Spleen (tissue), 11 donors: ENCODE data around the gene CASP9. TPM values are rescaled to one million over a fixed set of nuclear protein-coding genes. Genes with fewer than 3 reads are reported as not detected.

Source experiments
- DNase-seq: peaks from one replicate; pipeline ENCODE4 v3.0.0-alpha.2; 2020
- H3K27ac ChIP-seq, 8 donors: fragments of 200-600 bp; sonication (generic) in 7 of 8; 1 replicate in 4 of 8; 2 replicates in 4 of 8; pipeline versions ENCODE4 v1.5.0 to v1.8.0; 2016 to 2021; ENCODE audit warnings: inconsistent platforms in 4 of 8, mild to moderate bottlenecking in 4 of 8, moderate library complexity in 1 of 8
- H3K27me3 ChIP-seq, 7 donors: fragments of 200-600 bp; sonication (generic) in 6 of 7; replicated peaks in 1 of 7; 1 replicate in 4 of 7; 2 replicates in 3 of 7; pipeline versions ENCODE4 v1.5.0 to v1.8.0; 2016 to 2021; ENCODE audit warnings: inconsistent platforms in 3 of 7, mild to moderate bottlenecking in 1 of 7
- H3K36me3 ChIP-seq, 6 donors: fragments of 200-600 bp; sonication (generic) in 5 of 6; 1 replicate in 4 of 6; 2 replicates in 2 of 6; pipeline versions ENCODE4 v1.5.0 to v1.8.0; 2016 to 2021; ENCODE audit warnings: inconsistent platforms in 2 of 6
- H3K4me1 ChIP-seq, 6 donors: fragments of 200-600 bp; sonication (generic) in 5 of 6; 1 replicate in 3 of 6; 2 replicates in 3 of 6; pipeline versions ENCODE4 v1.5.0 to v1.8.0; 2016 to 2021; ENCODE audit warnings: inconsistent platforms in 3 of 6
- H3K4me3 ChIP-seq, 8 donors: fragments of 200-600 bp; sonication (generic) in 7 of 8; 1 replicate in 4 of 8; 2 replicates in 4 of 8; pipeline versions ENCODE4 v1.5.0 to v1.8.0; 2016 to 2021; ENCODE audit warnings: inconsistent platforms in 4 of 8, mild to moderate bottlenecking in 4 of 8, moderate library complexity in 2 of 8
- H3K9me3 ChIP-seq, 8 donors: fragments of 200-600 bp; sonication (generic) in 7 of 8; 1 replicate in 4 of 8; 2 replicates in 4 of 8; pipeline versions ENCODE4 v1.5.0 to v1.8.0; 2016 to 2021; ENCODE audit warnings: inconsistent platforms in 4 of 8
- POLR2A ChIP-seq, 3 donors: fragments of 450-650 bp; IDR thresholded peaks; one replicate each; pipeline ENCODE4 v1.5.1; 2017; ENCODE audit warnings: antibody characterized with exemption in 3 of 3, mild to moderate bottlenecking in 1 of 3
- POLR2AphosphoS5 ChIP-seq, 3 donors: sonication (generic); formaldehyde crosslinking; IDR thresholded peaks; one replicate each; pipeline ENCODE4 v1.5.1; 2017; ENCODE audit warnings: antibody characterized with exemption in 3 of 3
- WGBS, 5 donors: extraction: QIAGEN DNeasy Blood & Tissue Kit in 3 of 5; methylation state at CpG; one replicate each; pipeline versions ENCODE4 v1.1.5 to v1.1.7; 2013 to 2018; 5-methylcytosine and 5-hydroxymethylcytosine counted together
- intact Hi-C: fragments of 100-400 bp; cut with DNase I; formaldehyde crosslinking; loops from one replicate; pipeline ENCODE4 v1.15.0; 2023; ENCODE audit warnings: low total_unique reads
- polyA plus RNA-seq, 3 donors: library from polyadenylated mRNA; stranded (reverse); fragments of 200-250 nt; gene quantifications; one replicate each; pipeline ENCODE4 v1.2.1, GENCODE V29; 2013
- total RNA-seq, 7 donors: library from RNA; depleted of rRNA in 3 of 7; stranded (reverse); fragments of >200 nt in 3 of 7; fragmentation: NEBNext Ultra II Directional in 4 of 7; extraction: Animal tissue kit (Norgen Biotek cat#: 25700) in 4 of 7; gene quantifications; one replicate each; pipeline versions ENCODE4 v1.1.0 to v1.2.1, GENCODE V29; 2016 to 2021
- TF ChIP-seq, protein P1 (sequence below), 11 experiments: fragments of 200-600 bp in 7 of 11; fragments of 450-650 bp in 4 of 11; sonication (generic) in 4 of 11; IDR thresholded peaks in 8 of 11; conservative IDR thresholded peaks in 3 of 11; 1 replicate in 7 of 11; 2 replicates in 4 of 11; pipeline versions ENCODE4 v1.4.0 to v1.8.0; 2016 to 2021; ENCODE audit warnings: antibody characterized with exemption in 11 of 11, inconsistent platforms in 4 of 11, mild to moderate bottlenecking in 1 of 11
- donor health status: healthy with polysubstance abuse.
- donor health status: DM: no; HTN: no; CAD: no; lungs with moderate emphysema.
- donor health status: DM: no; HTN: no; CAD: no.
- donor health status: Bipolar disorder and iron deficiency.
- donor health status: healthy.
- donor health status: DM: no; HTN: no; CAD: no.
- donor health status: DM: yes; HTN: yes; CAD: no.

CASP9 gene
- total and polyA plus RNA-seq, 10 donors: 10.3 to 17.7 (median 11.5) TPM

DNA sequence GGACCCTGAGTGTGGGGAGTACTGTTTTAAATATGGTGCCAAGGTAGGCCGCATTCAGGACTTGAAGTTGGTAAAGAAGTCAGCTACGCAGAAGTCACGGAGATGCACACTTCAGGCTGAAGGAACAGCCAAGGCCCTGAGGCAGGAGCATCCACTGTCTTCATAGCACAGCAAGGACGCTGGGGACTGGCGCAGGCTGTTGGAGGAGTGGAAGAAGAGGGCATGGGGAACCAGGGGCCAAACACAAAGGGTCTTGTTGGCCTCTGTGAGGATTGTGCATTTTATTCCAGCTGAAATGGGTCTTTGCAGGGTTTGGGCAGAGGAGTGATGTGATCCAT is 19.2 kb upstream of the CASP9 start:
- H3K36me3 ChIP-seq: peaks cover 0 to 100% (median 67%) of the 10 kb centered on the region in 6 donors
- no peak for DNase-seq

DNA sequence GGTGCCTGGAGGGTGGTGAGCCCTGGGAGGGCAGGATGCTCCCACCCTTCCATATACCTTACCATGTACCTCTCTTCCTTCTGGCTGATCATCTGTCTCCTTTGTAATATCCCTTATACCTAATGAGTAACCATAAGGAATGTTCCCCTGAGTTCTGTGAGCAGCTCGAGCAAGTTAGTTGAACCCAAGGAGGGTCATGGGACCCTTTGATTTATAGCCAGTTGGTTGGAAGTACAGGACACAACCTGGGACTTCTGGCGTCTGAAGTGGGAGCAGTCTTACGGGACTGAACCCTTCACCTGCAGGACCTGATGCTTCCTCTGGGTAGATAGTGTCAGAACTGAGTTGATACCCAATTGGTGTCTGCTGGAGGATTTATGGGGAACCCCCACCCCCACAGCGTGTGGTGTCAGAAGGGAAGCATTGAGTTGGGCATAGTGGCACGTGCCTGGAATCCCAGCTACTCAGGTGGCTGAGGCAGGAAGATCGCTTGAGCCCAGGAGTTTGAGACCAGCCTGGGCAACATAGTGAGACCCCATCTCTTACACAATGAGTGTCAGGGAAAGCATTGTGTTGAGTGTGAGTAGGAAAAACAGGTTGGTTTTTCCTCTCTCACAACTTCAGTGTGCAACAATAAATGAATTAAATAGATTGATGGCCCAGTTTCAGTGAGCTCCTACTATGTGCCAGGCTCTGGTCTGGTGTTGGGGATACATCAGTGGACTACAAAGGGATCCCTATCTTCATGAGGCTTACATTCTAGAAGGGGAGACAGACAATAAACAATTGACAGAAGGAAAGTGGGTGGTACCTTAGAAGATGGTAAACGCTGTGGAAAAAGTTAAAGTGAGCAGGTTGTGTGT is 18.6 kb upstream of the CASP9 start:
- 83 to 97% (median 89%) methylated on average over 5 to 7 of the region's 7 CpGs for WGBS, 5 donors
- no peaks in the 10 kb centered on the region for H3K27me3 ChIP-seq
- H3K4me3 ChIP-seq: no peak overlapping the region
- H3K27ac ChIP-seq: no peak overlapping the region
- peaks cover 0 to 100% (median 67%) of the 10 kb centered on the region in 6 donors for H3K36me3 ChIP-seq
- intact Hi-C loops: no loop called here
- no peak for DNase-seq
- TF ChIP-seq POLR2A (IDR thresholded peaks at IDR 0.05) (no peak), POLR2AphosphoS5 (IDR thresholded peaks at IDR 0.05) (no peak)
- TF ChIP-seq, protein P1, sequence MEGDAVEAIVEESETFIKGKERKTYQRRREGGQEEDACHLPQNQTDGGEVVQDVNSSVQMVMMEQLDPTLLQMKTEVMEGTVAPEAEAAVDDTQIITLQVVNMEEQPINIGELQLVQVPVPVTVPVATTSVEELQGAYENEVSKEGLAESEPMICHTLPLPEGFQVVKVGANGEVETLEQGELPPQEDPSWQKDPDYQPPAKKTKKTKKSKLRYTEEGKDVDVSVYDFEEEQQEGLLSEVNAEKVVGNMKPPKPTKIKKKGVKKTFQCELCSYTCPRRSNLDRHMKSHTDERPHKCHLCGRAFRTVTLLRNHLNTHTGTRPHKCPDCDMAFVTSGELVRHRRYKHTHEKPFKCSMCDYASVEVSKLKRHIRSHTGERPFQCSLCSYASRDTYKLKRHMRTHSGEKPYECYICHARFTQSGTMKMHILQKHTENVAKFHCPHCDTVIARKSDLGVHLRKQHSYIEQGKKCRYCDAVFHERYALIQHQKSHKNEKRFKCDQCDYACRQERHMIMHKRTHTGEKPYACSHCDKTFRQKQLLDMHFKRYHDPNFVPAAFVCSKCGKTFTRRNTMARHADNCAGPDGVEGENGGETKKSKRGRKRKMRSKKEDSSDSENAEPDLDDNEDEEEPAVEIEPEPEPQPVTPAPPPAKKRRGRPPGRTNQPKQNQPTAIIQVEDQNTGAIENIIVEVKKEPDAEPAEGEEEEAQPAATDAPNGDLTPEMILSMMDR (IDR thresholded peaks at IDR 0.05 in 8 of 11, conservative IDR thresholded peaks at IDR 0.05 in 3 of 11): no peak
- H3K9me3 ChIP-seq: no peaks in the 10 kb centered on the region
- H3K4me1 ChIP-seq: no peaks in the 10 kb centered on the region

More for the DNA sequence above, 19.2 kb upstream of the CASP9 start:
- no peak overlapping the region for H3K27ac ChIP-seq
- intact Hi-C loops: no loop called here
- H3K4me3 ChIP-seq: no peak overlapping the region
- H3K9me3 ChIP-seq: no peaks in the 10 kb centered on the region
- TF ChIP-seq, protein P1 (IDR thresholded peaks at IDR 0.05 in 8 of 11, conservative IDR thresholded peaks at IDR 0.05 in 3 of 11): no peak
- TF ChIP-seq POLR2A (IDR thresholded peaks at IDR 0.05): no peak
- no peak for TF ChIP-seq POLR2AphosphoS5 (IDR thresholded peaks at IDR 0.05)
- 90 to 98% (median 95%) methylated on average over 5 of the region's 5 CpGs for WGBS, 5 donors
- no peaks in the 10 kb centered on the region for H3K27me3 ChIP-seq
- no peaks in the 10 kb centered on the region for H3K4me1 ChIP-seq

DNA sequence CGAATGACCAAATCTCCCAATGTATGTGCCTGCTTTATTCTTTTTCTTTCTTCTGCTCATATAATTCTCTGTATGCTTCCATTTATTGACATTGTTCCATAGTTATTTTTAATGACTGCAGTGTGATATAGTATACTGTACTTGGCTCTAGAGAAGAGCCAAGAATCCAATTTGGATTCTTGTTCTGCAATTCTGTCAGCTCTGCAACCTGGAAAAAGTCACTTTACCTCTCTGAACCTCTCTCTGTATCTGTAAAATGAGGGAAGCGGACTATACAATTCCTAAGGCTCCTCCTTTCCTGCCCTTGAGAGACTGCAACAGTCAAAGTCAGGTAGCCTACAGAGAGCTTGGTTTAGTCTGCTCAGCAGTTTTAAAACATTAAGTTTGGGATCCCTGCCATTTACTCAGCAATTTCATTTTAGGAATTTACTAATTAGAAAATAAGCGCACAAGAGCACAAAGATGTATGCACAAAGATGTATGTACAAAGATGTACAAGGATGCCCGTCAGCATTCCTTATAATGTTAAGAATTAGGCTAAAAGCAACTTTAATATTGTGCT is 17.3 kb upstream of the CASP9 start:
- intact Hi-C loops: no loop called here
- Histone ChIP-seq H3K9me3 (no peaks in the 10 kb centered on the region), H3K27ac (no peak overlapping the region), H3K4me1 (no peaks in the 10 kb centered on the region), H3K36me3 (peaks cover 0 to 100% (median 70%) of the 10 kb centered on the region in 6 donors), H3K4me3 (no peak overlapping the region), H3K27me3 (no peaks in the 10 kb centered on the region)
- DNase-seq: no peak
- 73 to 98% (median 94%) methylated on average over 4 of the region's 4 CpGs for WGBS, 5 donors
- TF ChIP-seq POLR2A (IDR thresholded peaks at IDR 0.05): no peak
- TF ChIP-seq, protein P1 (IDR thresholded peaks at IDR 0.05 in 8 of 11, conservative IDR thresholded peaks at IDR 0.05 in 3 of 11): no peak
- no peak for TF ChIP-seq POLR2AphosphoS5 (IDR thresholded peaks at IDR 0.05)

DNA sequence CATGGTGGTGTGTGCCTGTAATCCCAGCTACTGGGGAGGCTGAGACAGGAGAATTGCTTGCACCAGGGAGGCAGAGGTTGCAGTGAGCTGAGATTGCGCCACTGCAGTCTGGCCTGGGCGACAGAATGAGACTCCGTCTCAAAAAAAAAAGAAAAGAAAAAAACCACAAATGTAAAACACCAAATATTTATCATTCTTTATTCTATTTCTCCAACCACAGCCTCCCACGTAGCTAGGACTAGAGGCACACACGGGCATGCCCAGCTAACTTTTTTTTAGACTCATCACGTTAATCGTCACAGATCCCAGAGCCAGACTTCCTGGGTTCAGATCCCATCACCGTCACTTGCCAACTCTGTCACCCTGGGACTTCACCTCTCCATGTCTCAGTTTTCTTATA is 16.2 kb upstream of the CASP9 start:
- no peak for DNase-seq
- 84 to 90% (median 88%) methylated on average over 8 of the region's 8 CpGs for WGBS, 5 donors
- H3K27me3 ChIP-seq: no peaks in the 10 kb centered on the region
- intact Hi-C loops: no loop called here
- peaks cover 0 to 100% (median 70%) of the 10 kb centered on the region in 6 donors for H3K36me3 ChIP-seq
- TF ChIP-seq, protein P1 (IDR thresholded peaks at IDR 0.05 in 8 of 11, conservative IDR thresholded peaks at IDR 0.05 in 3 of 11): no peak
- H3K4me3 ChIP-seq: no peak overlapping the region
- no peaks in the 10 kb centered on the region for H3K4me1 ChIP-seq
- no peaks in the 10 kb centered on the region for H3K9me3 ChIP-seq
- H3K27ac ChIP-seq: no peak overlapping the region
